A549 (cell line): ENCODE results near the gene NMBR. TPM values are rescaled to one million over a fixed set of nuclear protein-coding genes. Genes with fewer than 3 reads are reported as not detected.
"Not testable (repeated sequence)": the region's sequence is repeated elsewhere in the genome, so short reads cannot be mapped to it uniquely, and the experiment has no call there.

ENCODE experiments used
- ATAC-seq, 2 experiments: fragments of 200-7000 bp in 1 of 2; fragments of >200 bp in 1 of 2; cut with Nextera tagmentation in 1 of 2; cut with Tn5 transposase in 1 of 2; 3 replicates each; pipeline versions ENCODE4 v1.8.0 to v1.9.1; 2018 to 2020; ENCODE audit warnings: mild to moderate bottlenecking in 1 of 2, moderate library complexity in 1 of 2
- CTCF ChIA-PET: fragments of 300-600 bp; sonication (Branson Sonifier 250); formaldehyde crosslinking; extraction: SDS; loops from one replicate; lab custom pipeline; 2021; ENCODE audit warnings: antibody characterized with exemption, inconsistent platforms; lab: Yijun Ruan, JAX
- POLR2A ChIA-PET: fragments of 350-600 bp; formaldehyde crosslinking; extraction: SDS; loops from one replicate; lab custom pipeline; 2021; ENCODE audit warnings: antibody characterized with exemption, inconsistent platforms; lab: Yijun Ruan, JAX
- DNase-seq, 2 experiments: peaks; one replicate each; pipeline versions ENCODE4 v3.0.0 to v3.0.0-alpha.2; 2011 to 2016; ENCODE audit warnings: low read depth in 1 of 2, low spot score in 1 of 2
- FAIRE-seq: peaks from 2 replicates; lab custom pipeline; 2011; peaks lifted over from hg19 to GRCh38; lab: Jason Lieb, UNC
- H3K27ac ChIP-seq, 2 experiments: fragments of >200 bp; sonication (Bioruptor Twin); formaldehyde crosslinking; 3 replicates each; pipeline ENCODE4 v1.5.1; 2016 to 2017
- H3K4me1 ChIP-seq: fragments of >200 bp; sonication (Bioruptor Twin); formaldehyde crosslinking; 3 replicates; pipeline ENCODE4 v1.6.1; 2016
- H3K4me2 ChIP-seq: fragments of >200 bp; sonication (Bioruptor Twin); formaldehyde crosslinking; 3 replicates; pipeline ENCODE4 v1.6.1; 2016
- H3K4me3 ChIP-seq: fragments of >200 bp; sonication (Bioruptor Twin); formaldehyde crosslinking; 3 replicates; pipeline ENCODE4 v1.5.1; 2016
- H3K9me3 ChIP-seq: fragments of >200 bp; sonication (Bioruptor Twin); formaldehyde crosslinking; 3 replicates; pipeline ENCODE4 v1.6.1; 2016
- ATOH8 ChIP-seq: fragments of 250-450 bp; sonication (Bioruptor Pico); IDR thresholded peaks from 2 replicates; pipeline ENCODE4 v1.5.0; 2020; ENCODE audit warnings: low read depth, mild to moderate bottlenecking, moderate library complexity
- BCL3 ChIP-seq: fragments of >200 bp; sonication (Bioruptor Twin); formaldehyde crosslinking; IDR thresholded peaks from 3 replicates; pipeline ENCODE4 v1.6.1; 2016
- BHLHE40 ChIP-seq: IDR thresholded peaks from 2 replicates; pipeline ENCODE4 v1.6.1; 2012; ENCODE audit warnings: low read depth, low read length, inconsistent platforms
- CBX2 ChIP-seq: fragments of 200-600 bp; sonication (generic); IDR thresholded peaks from 2 replicates; pipeline ENCODE4 v1.6.1; 2016; ENCODE audit warnings: low read depth, mild to moderate bottlenecking, borderline replicate concordance
- CBX8 ChIP-seq: fragments of 200-600 bp; sonication (generic); IDR thresholded peaks from 2 replicates; pipeline ENCODE4 v1.6.1; 2016
- EP300 ChIP-seq, 2 experiments: fragments of >200 bp; sonication (Bioruptor Twin); formaldehyde crosslinking; IDR thresholded peaks; 2 replicates in 1 of 2; 3 replicates in 1 of 2; pipeline ENCODE4 v1.6.1; 2016 to 2017
- ESRRA ChIP-seq: fragments of 150-350 bp; IDR thresholded peaks from 2 replicates; pipeline ENCODE4 v1.6.1; 2014; ENCODE audit warnings: mild to moderate bottlenecking, low read length, borderline replicate concordance
- GATA3 ChIP-seq: IDR thresholded peaks from 2 replicates; pipeline ENCODE4 v1.6.1; 2012; ENCODE audit warnings: borderline replicate concordance
- HES2 ChIP-seq: fragments of >200 bp; sonication (Bioruptor Twin); formaldehyde crosslinking; IDR thresholded peaks from 2 replicates; pipeline ENCODE4 v1.6.1; 2016
- HEYL ChIP-seq: fragments of 250-450 bp; sonication (Bioruptor Pico); IDR thresholded peaks from 2 replicates; pipeline ENCODE4 v1.8.0; 2021; ENCODE audit warnings: mild to moderate bottlenecking, moderate library complexity
- KDM5A ChIP-seq: fragments of 200-600 bp; sonication (generic); IDR thresholded peaks from 2 replicates; pipeline ENCODE4 v1.6.1; 2016; ENCODE audit warnings: antibody characterized with exemption, mild to moderate bottlenecking
- MAFK ChIP-seq: fragments of 450-650 bp; IDR thresholded peaks from 2 replicates; pipeline ENCODE4 v1.6.1; 2014; ENCODE audit not compliant: partially characterized antibody
- MAZ ChIP-seq: fragments of 150-350 bp; IDR thresholded peaks from 2 replicates; pipeline ENCODE4 v1.6.1; 2014; ENCODE audit warnings: antibody characterized with exemption, low read depth, low read length, borderline replicate concordance
- MYC ChIP-seq: IDR thresholded peaks from 2 replicates; pipeline ENCODE4 v1.6.1; 2012; ENCODE audit warnings: mild to moderate bottlenecking, inconsistent platforms, low read length, improper control_type of control experiment, borderline replicate concordance
- POLR2A ChIP-seq: IDR thresholded peaks from 2 replicates; pipeline ENCODE4 v1.6.1; 2012; ENCODE audit warnings: mild to moderate bottlenecking, low read length
- RARB ChIP-seq: fragments of 250-450 bp; sonication (Bioruptor Pico); IDR thresholded peaks from 2 replicates; pipeline ENCODE4 v1.8.0; 2021; ENCODE audit warnings: mild to moderate bottlenecking, moderate library complexity
- RCOR1 ChIP-seq: fragments of 150-350 bp; IDR thresholded peaks from 2 replicates; pipeline ENCODE4 v1.6.1; 2014; ENCODE audit warnings: antibody characterized with exemption, low read length, low read depth
- RFX5 ChIP-seq: fragments of 450-650 bp; IDR thresholded peaks from 2 replicates; pipeline ENCODE4 v1.7.1; 2014; ENCODE audit warnings: antibody characterized with exemption, mild to moderate bottlenecking, moderate library complexity
- SMC3 ChIP-seq: fragments of >200 bp; sonication (Bioruptor Twin); formaldehyde crosslinking; IDR thresholded peaks from 3 replicates; pipeline ENCODE4 v1.6.1; 2018; ENCODE audit warnings: inconsistent platforms
- SREBF2 ChIP-seq: fragments of 450-650 bp; IDR thresholded peaks from 2 replicates; pipeline ENCODE4 v1.6.1; 2014; ENCODE audit warnings: mild to moderate bottlenecking, moderate library complexity
- TFCP2L1 ChIP-seq: fragments of 250-450 bp; sonication (Bioruptor Pico); IDR thresholded peaks from 2 replicates; pipeline ENCODE4 v1.5.0; 2021; ENCODE audit warnings: mild to moderate bottlenecking
- TP53 ChIP-seq: fragments of 250-450 bp; sonication (Bioruptor Pico); IDR thresholded peaks from 2 replicates; pipeline ENCODE4 v1.5.0; 2021; ENCODE audit warnings: mild to moderate bottlenecking, moderate library complexity
- ZFP36 ChIP-seq: fragments of 450-650 bp; IDR thresholded peaks from 2 replicates; pipeline ENCODE4 v1.6.1; 2014; ENCODE audit warnings: borderline replicate concordance; ENCODE audit not compliant: partially characterized antibody
- WGBS: methylation state at CpG from one replicate; pipeline ENCODE4 v1.1.6; 2017; ENCODE audit errors: missing lambda C conversion rate; 5-methylcytosine and 5-hydroxymethylcytosine counted together
- polyA plus RNA-seq, 4 experiments: library from polyadenylated mRNA; depleted of rRNA in 3 of 4; stranded (reverse); fragments of >200 nt; fragmentation: RNase III in 1 of 4; extraction: RNeasy Plus Mini Kit Qiagen cat#74134 plus additional on column Dnase treatment in 1 of 4; gene quantifications; 2 replicates in 3 of 4; 3 replicates in 1 of 4; pipeline ENCODE4 v1.2.3, GENCODE V29; 2011 to 2017
- TF ChIP-seq, protein P1 (sequence below): IDR thresholded peaks from 2 replicates; pipeline ENCODE4 v1.6.1; 2012
- TF ChIP-seq, protein P2 (sequence below): fragments of 250-450 bp; sonication (Bioruptor Pico); IDR thresholded peaks from 2 replicates; pipeline ENCODE4 v1.5.0; 2021; ENCODE audit warnings: mild to moderate bottlenecking, moderate library complexity, borderline replicate concordance

The NMBR gene
- polyA plus RNA-seq, 2 of the 4 experiments (the other 2 are of a cell fraction), result not detected

DNA sequence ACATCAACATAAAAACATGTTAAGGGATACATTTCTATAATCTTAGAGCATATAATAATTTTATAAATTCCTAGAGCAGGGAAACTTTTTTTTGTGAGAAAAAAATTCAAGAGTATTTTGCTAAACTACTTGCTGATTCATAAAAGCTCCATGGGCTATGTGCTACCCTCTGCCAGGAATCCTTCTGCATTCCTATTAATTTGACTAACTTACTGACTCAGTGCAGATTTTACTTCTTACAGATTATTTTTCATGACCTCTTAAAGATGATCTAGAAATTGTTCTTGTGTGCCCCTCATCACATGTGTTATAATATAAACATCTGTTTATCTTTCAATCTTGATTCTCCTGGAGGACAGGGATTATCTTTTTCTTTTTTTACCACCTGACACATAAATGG is 5.8 kb upstream of the NMBR start:
- ATAC-seq (no peak), DNase-seq (no peak), FAIRE-seq (no peak)
- Histone ChIP-seq H3K4me3 (no peak overlapping the region), H3K9me3 (no peaks in the 10 kb centered on the region), H3K27ac (no peak overlapping the region), H3K4me2 (peak overlapping the region; percentile 27; the same call in 1 of the 3 replicates), H3K4me1 (peaks cover 35% of the 10 kb centered on the region; the same call in 2 of the 3 replicates)
- TF ChIP-seq, protein P1, sequence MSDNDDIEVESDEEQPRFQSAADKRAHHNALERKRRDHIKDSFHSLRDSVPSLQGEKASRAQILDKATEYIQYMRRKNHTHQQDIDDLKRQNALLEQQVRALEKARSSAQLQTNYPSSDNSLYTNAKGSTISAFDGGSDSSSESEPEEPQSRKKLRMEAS, result no peak
- TF ChIP-seq ZFP36, result no peak
- no peak for TF ChIP-seq CBX8
- TF ChIP-seq ESRRA, result no peak
- no peak for TF ChIP-seq KDM5A
- TF ChIP-seq RFX5, result no peak
- no peak for TF ChIP-seq POLR2A
- no peak for TF ChIP-seq BCL3
- TF ChIP-seq MAFK, result no peak
- TF ChIP-seq ATOH8 (CRISPR knock-in tag), result no peak
- TF ChIP-seq, protein P2, sequence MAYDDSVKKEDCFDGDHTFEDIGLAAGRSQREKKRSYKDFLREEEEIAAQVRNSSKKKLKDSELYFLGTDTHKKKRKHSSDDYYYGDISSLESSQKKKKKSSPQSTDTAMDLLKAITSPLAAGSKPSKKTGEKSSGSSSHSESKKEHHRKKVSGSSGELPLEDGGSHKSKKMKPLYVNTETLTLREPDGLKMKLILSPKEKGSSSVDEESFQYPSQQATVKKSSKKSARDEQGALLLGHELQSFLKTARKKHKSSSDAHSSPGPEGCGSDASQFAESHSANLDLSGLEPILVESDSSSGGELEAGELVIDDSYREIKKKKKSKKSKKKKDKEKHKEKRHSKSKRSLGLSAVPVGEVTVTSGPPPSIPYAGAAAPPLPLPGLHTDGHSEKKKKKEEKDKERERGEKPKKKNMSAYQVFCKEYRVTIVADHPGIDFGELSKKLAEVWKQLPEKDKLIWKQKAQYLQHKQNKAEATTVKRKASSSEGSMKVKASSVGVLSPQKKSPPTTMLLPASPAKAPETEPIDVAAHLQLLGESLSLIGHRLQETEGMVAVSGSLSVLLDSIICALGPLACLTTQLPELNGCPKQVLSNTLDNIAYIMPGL, result no peak
- no peak for TF ChIP-seq GATA3
- no peak for TF ChIP-seq BHLHE40
- TF ChIP-seq SREBF2, result no peak
- no peak for TF ChIP-seq HES2
- TF ChIP-seq TFCP2L1 (CRISPR knock-in tag), result no peak
- POLR2A ChIA-PET, result no interaction called here
- CTCF ChIA-PET, result no interaction called here

DNA sequence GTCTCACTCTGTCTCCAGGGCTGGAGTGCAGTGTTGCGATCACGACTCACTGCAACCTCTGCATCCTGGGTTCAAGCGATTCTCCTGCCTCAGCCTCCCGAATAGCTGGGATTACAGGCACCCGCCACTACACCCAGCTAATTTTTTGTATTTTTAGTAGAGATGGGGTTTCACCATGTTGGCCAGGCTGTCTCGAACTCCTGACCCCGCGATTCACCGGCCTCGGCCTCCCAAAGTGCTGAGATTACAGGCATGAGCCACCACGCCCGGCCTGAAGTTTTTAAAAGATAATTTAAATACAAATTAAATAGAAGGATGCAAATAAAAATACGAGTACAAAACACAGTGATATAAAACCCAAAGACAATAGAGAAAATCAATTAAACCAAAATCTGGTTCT is 5.4 kb downstream of the NMBR start:
- H3K27ac ChIP-seq, H3K4me2 ChIP-seq, H3K4me1 ChIP-seq, DNase-seq, H3K4me3 ChIP-seq, FAIRE-seq, ATAC-seq, POLR2A ChIA-PET, H3K9me3 ChIP-seq: not testable (repeated sequence)
- CTCF ChIA-PET, result interaction anchor here (1.0 kb wide), 1 partner anchor 464 kb away, joined by 3 read pairs; no protein-coding TSS in a partner anchor
- WGBS, result 86% methylated on average over 13 of the region's 13 CpGs

- Histone ChIP-seq H3K4me3 (no peak overlapping the region), H3K9me3 (no peaks in the 10 kb centered on the region), H3K27ac (no peak overlapping the region), H3K4me1 (no peaks in the 10 kb centered on the region), H3K4me2 (no peak overlapping the region)
- POLR2A ChIA-PET, result no interaction called here
- 40% methylated on average over 2 of the region's 2 CpGs for WGBS
- FAIRE-seq (no peak), ATAC-seq (no peak), DNase-seq (no peak)
- CTCF ChIA-PET, result no interaction called here
- TF ChIP-seq MYC (no peak), CBX2 (no peak), SMC3 (no peak), RARB (CRISPR knock-in tag) (no peak), EP300 (IDR thresholded peaks at IDR 0.05) (no peak), ESRRA (no peak), MAZ (no peak), HEYL (CRISPR knock-in tag) (no peak), RCOR1 (no peak), TP53 (CRISPR knock-in tag) (no peak)
These were observed 8.0 kb downstream of the NMBR start for GRCh38 chr6:142138876-142139275.
